AG04450 (cell line): ENCODE results near the gene HADHB. TPM values are rescaled to one million over a fixed set of nuclear protein-coding genes. Genes with fewer than 3 reads are reported as not detected.
"Not testable (repeated sequence)": the region's sequence is repeated elsewhere in the genome, so short reads cannot be mapped to it uniquely, and the experiment has no call there.

ENCODE experiments used
- CTCF ChIA-PET: fragments of 300-600, 350-600 bp; formaldehyde crosslinking; extraction: SDS; loops from one replicate; lab custom pipeline; 2022; ENCODE audit warnings: antibody characterized with exemption, inconsistent platforms; lab: Charles Lee
- POLR2A ChIA-PET: fragments of 350-600 bp; formaldehyde crosslinking; extraction: SDS; loops from one replicate; lab custom pipeline; 2021; ENCODE audit warnings: antibody characterized with exemption, inconsistent platforms; lab: Yijun Ruan, JAX
- DNase-seq: peaks from one replicate; pipeline ENCODE4 v3.0.0-alpha.2; 2011; ENCODE audit warnings: low read depth, low spot score
- H3K27ac ChIP-seq: one replicate; pipeline ENCODE4 v1.5.1; 2012; ENCODE audit warnings: low read depth, low read length, control low read depth
- H3K27me3 ChIP-seq: one replicate; pipeline ENCODE4 v1.6.0; 2012; ENCODE audit warnings: low read length; ENCODE audit not compliant: control insufficient read depth, insufficient read depth
- H3K4me3 ChIP-seq: 2 replicates; pipeline ENCODE4 v1.5.1; 2011; ENCODE audit warnings: mild to moderate bottlenecking, low read depth, low read length, control low read depth
- H3K9me3 ChIP-seq: 2 replicates; pipeline ENCODE4 v1.5.1; 2012; ENCODE audit warnings: low read length; ENCODE audit not compliant: control insufficient read depth, insufficient read depth
- CTCF ChIP-seq: IDR thresholded peaks from 2 replicates; pipeline ENCODE4 v1.5.1; 2011; ENCODE audit warnings: low read depth, low read length, control low read depth, inconsistent platforms
- polyA plus RNA-seq: library from polyadenylated mRNA; depleted of rRNA; stranded (reverse); fragments of >200 nt; gene quantifications from 2 replicates; pipeline ENCODE4 v1.2.3, GENCODE V29; 2011

HADHB gene
- polyA plus RNA-seq, 1 experiment = 162 TPM

GRCh38 chr2:26302846-26303245, 58.1 kb downstream of the HADHB start:
- CTCF ChIA-PET = no interaction called here
- Histone ChIP-seq H3K27me3 (no peaks in the 10 kb centered on the region), H3K9me3 (no peaks in the 10 kb centered on the region), H3K27ac (no peak overlapping the region), H3K4me3 (no peak overlapping the region)
- TF ChIP-seq CTCF = no peak
- DNase-seq = no peak
- POLR2A ChIA-PET = interaction anchor here (1.0 kb wide), 1 partner anchor 43 kb away, joined by 4 read pairs; the partner anchor contains the start of gene SELENOI

GRCh38 chr2:26305094-26305493, 60.4 kb downstream of the HADHB start:
- H3K4me3 ChIP-seq, H3K27ac ChIP-seq, H3K27me3 ChIP-seq, CTCF ChIA-PET, POLR2A ChIA-PET, H3K9me3 ChIP-seq, DNase-seq: not testable (repeated sequence)

GRCh38 chr2:26305540-26305939, 60.8 kb downstream of the HADHB start:
- POLR2A ChIA-PET = interaction anchor here (0.7 kb wide), 1 partner anchor 119 kb away, joined by 3 read pairs; no protein-coding TSS in a partner anchor
- Histone ChIP-seq H3K4me3 (no peak overlapping the region), H3K27me3 (no peaks in the 10 kb centered on the region), H3K27ac (no peak overlapping the region), H3K9me3 (no peaks in the 10 kb centered on the region)
- CTCF ChIA-PET = interaction anchor here (0.7 kb wide), 1 partner anchor 22 kb away, joined by 4 read pairs; no protein-coding TSS in a partner anchor
- DNase-seq = no peak
- no peak for TF ChIP-seq CTCF

- ChIA-PET CTCF (no interaction called here), POLR2A (no interaction called here)
- Histone ChIP-seq H3K4me3 (no peak overlapping the region), H3K27me3 (peaks cover 8% of the 10 kb centered on the region), H3K9me3 (no peaks in the 10 kb centered on the region; the same call in 1 of the 2 replicates), H3K27ac (no peak overlapping the region)
- DNase-seq = no peak
- no peak for TF ChIP-seq CTCF
These were observed 65.2 kb downstream of the HADHB start for GRCh38 chr2:26309921-26310320.

GRCh38 chr2:26312471-26312870, 67.7 kb downstream of the HADHB start:
- POLR2A ChIA-PET = no interaction called here
- no peak for TF ChIP-seq CTCF
- Histone ChIP-seq H3K27ac (no peak overlapping the region), H3K27me3 (peaks cover 28% of the 10 kb centered on the region), H3K9me3 (no peaks in the 10 kb centered on the region; the same call in 1 of the 2 replicates), H3K4me3 (no peak overlapping the region)
- no peak for DNase-seq
- CTCF ChIA-PET = no interaction called here

- no peak for TF ChIP-seq CTCF
- no peaks in the 10 kb centered on the region; the same call in 1 of the 2 replicates for H3K9me3 ChIP-seq
- no peak overlapping the region for H3K4me3 ChIP-seq
- DNase-seq = no peak
- peaks cover 33% of the 10 kb centered on the region for H3K27me3 ChIP-seq
- POLR2A ChIA-PET = no interaction called here
- no peak overlapping the region for H3K27ac ChIP-seq
- CTCF ChIA-PET = no interaction called here
These were observed 68.7 kb downstream of the HADHB start for GRCh38 chr2:26313446-26313845.
